Mucosa of gallbladder (tissue), 1 donor: ENCODE measurements around the gene PRODH. TPM values are rescaled to one million over a fixed set of nuclear protein-coding genes. Genes with fewer than 3 reads are reported as not detected.
"Not testable (repeated sequence)": the region's sequence is repeated elsewhere in the genome, so short reads cannot be mapped to it uniquely, and the experiment has no call there.

Source experiments
- DNase-seq: peaks from one replicate; pipeline ENCODE4 v3.0.0-alpha.2; 2020; ENCODE audit warnings: low spot score
- total RNA-seq: library from RNA; stranded (reverse); gene quantifications from one replicate; pipeline ENCODE4 v1.2.1, GENCODE V29; 2021
- donor health status: DM: no; HTN: no; CAD: no.

Gene PRODH
- 5.8 TPM for total RNA-seq

GRCh38 chr22:18935889-18936529 is at the start of gene PRODH:
Gene PRODH, minus strand, starts transcription at chr22:18936293. Its CDS starts 6 bp downstream, at chr22:18936287.
- no peak for DNase-seq

- no peak for DNase-seq
These were observed 49.7 kb upstream of the PRODH start for GRCh38 chr22:18985780-18986179.

GRCh38 chr22:18984564-18984963 is 48.5 kb upstream of the PRODH start:
- no peak for DNase-seq

GRCh38 chr22:18983120-18983651 is 47.1 kb upstream of the PRODH start:
- no peak for DNase-seq

- no peak for DNase-seq
These were observed 44.7 kb upstream of the PRODH start for GRCh38 chr22:18980829-18981228.

GRCh38 chr22:18979957-18980356 is 43.9 kb upstream of the PRODH start:
- no peak for DNase-seq

- no peak for DNase-seq
These were observed 42.4 kb upstream of the PRODH start for GRCh38 chr22:18978506-18978905.

- DNase-seq: no peak
These were observed 41.8 kb upstream of the PRODH start for GRCh38 chr22:18977824-18978425.

- DNase-seq: no peak
These were observed 40.2 kb upstream of the PRODH start for GRCh38 chr22:18976197-18976751.

- DNase-seq: no peak
These were observed 39.5 kb upstream of the PRODH start for GRCh38 chr22:18975434-18976196.

GRCh38 chr22:18974477-18975180 is 38.5 kb upstream of the PRODH start:
- no peak for DNase-seq

- no peak for DNase-seq
These were observed 37.4 kb upstream of the PRODH start for GRCh38 chr22:18973264-18974031.

GRCh38 chr22:18972591-18972990 is 36.5 kb upstream of the PRODH start:
- not testable (repeated sequence) for DNase-seq

GRCh38 chr22:18972029-18972428 is 35.9 kb upstream of the PRODH start:
- not testable (repeated sequence) for DNase-seq

GRCh38 chr22:18971321-18971751 is 35.2 kb upstream of the PRODH start:
- DNase-seq: no peak

- no peak for DNase-seq
These were observed 34.8 kb upstream of the PRODH start for GRCh38 chr22:18970948-18971315.

GRCh38 chr22:18970176-18970947 is 34.3 kb upstream of the PRODH start:
- no peak for DNase-seq

- DNase-seq: not testable (repeated sequence)
These were observed 33.3 kb upstream of the PRODH start for GRCh38 chr22:18969158-18969942.

GRCh38 chr22:18968011-18968749 is 32.1 kb upstream of the PRODH start:
- DNase-seq: peak; percentile 26
